Pulmonary artery endothelial cell (primary cell): ENCODE measurements around the gene YWHAB. TPM values are rescaled to one million over a fixed set of nuclear protein-coding genes. Genes with fewer than 3 reads are reported as not detected.
"Not testable (repeated sequence)": the region's sequence is repeated elsewhere in the genome, so short reads cannot be mapped to it uniquely, and the experiment has no call there.

ENCODE experiments used
- DNase-seq: peaks from one replicate; pipeline ENCODE4 v3.0.0-alpha.2; 2011; ENCODE audit warnings: low read depth, low spot score
- total RNA-seq: library from RNA; depleted of rRNA; stranded (reverse); fragments of >200 nt; gene quantifications from 2 replicates; pipeline ENCODE4 v1.2.3, GENCODE V29; 2014

The YWHAB gene
- total RNA-seq, 1 donor from 2014 or later = 135 TPM

- DNase-seq = no peak
Measured at GRCh38 chr20:44866703-44867335, 18.7 kb upstream of the YWHAB start.

- DNase-seq = no peak
Measured at GRCh38 chr20:44869471-44869870, 16.0 kb upstream of the YWHAB start.

- not testable (repeated sequence) for DNase-seq
Measured at GRCh38 chr20:44882360-44882759, 3.1 kb upstream of the YWHAB start.

- DNase-seq = no peak
Measured at GRCh38 chr20:44883214-44883902, 2.1 kb upstream of the YWHAB start.

- no peak for DNase-seq
Measured at GRCh38 chr20:44884907-44885391, 556 bp upstream of the YWHAB start.

GRCh38 chr20:44886266-44886651, 754 bp downstream of the YWHAB start:
- DNase-seq = no peak

GRCh38 chr20:44886828-44887227, 1.3 kb downstream of the YWHAB start:
- DNase-seq = no peak

GRCh38 chr20:44887466-44887865, 2.0 kb downstream of the YWHAB start:
- DNase-seq = no peak

GRCh38 chr20:44888226-44889103, 3.0 kb downstream of the YWHAB start:
- no peak for DNase-seq

- no peak for DNase-seq
Measured at GRCh38 chr20:44891826-44892225, 6.3 kb downstream of the YWHAB start.

- no peak for DNase-seq
Measured at GRCh38 chr20:44894959-44895358, 9.5 kb downstream of the YWHAB start.

- no peak for DNase-seq
Measured at GRCh38 chr20:44896583-44896982, 11.1 kb downstream of the YWHAB start.

GRCh38 chr20:44897133-44897532, 11.6 kb downstream of the YWHAB start:
- DNase-seq = no peak

GRCh38 chr20:44900231-44900854, 14.8 kb downstream of the YWHAB start:
- no peak for DNase-seq

- DNase-seq = no peak
Measured at GRCh38 chr20:44901974-44902373, 16.5 kb downstream of the YWHAB start.

GRCh38 chr20:44904377-44904776, 18.9 kb downstream of the YWHAB start:
- no peak for DNase-seq

- DNase-seq = no peak
Measured at GRCh38 chr20:44908987-44909871, 23.7 kb downstream of the YWHAB start.

- DNase-seq = no peak
Measured at GRCh38 chr20:44909872-44910689, 24.6 kb downstream of the YWHAB start, which contains the start of gene PABPC1L. Gene PABPC1L, plus strand, starts transcription at chr20:44910060. Its CDS starts 84 bp downstream, at chr20:44910144.

- no peak for DNase-seq
Measured at GRCh38 chr20:44910690-44911262, 25.3 kb downstream of the YWHAB start.
